Measurements from ENCODE around the gene PFKP.

PFKP gene

DNA sequence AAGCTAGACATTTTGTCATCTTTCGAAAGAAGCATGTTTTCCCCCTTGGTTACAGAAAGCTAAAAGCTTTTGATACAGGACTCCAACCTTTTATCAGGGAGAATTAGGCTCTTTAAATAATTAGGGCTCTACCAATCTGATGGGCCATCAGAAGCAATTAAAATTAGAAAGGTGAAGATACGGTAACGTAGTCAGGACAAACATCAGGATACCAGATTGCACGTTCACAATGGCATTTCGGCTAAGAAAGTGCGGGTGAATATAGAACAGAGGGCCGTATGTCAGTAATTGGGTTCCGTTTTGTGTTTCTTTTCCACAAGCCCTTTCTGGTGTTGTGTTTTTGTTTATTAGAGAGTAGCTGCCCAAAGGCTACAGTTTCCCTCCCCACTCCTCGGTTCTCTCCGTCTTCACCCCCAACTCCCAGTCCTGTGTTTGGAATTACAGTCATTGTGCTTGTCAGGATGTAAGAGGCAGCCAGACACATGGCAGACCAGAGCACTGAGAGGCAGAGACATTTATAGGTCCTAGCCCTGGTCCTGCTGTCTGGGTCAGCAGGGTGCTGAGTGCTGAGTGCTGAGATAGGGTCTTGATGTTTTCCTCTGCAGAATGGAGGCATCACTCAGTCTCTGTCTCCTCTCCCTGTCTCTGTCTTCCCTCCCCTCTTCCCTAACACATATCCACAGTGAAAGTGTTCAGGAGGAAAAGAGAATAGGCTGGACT is 5.5 kb downstream of the PFKP start:
- no peak for DNase-seq

GRCh38 chr10:3074145-3074665 is 6.9 kb downstream of the PFKP start:
- no peak for DNase-seq

DNA sequence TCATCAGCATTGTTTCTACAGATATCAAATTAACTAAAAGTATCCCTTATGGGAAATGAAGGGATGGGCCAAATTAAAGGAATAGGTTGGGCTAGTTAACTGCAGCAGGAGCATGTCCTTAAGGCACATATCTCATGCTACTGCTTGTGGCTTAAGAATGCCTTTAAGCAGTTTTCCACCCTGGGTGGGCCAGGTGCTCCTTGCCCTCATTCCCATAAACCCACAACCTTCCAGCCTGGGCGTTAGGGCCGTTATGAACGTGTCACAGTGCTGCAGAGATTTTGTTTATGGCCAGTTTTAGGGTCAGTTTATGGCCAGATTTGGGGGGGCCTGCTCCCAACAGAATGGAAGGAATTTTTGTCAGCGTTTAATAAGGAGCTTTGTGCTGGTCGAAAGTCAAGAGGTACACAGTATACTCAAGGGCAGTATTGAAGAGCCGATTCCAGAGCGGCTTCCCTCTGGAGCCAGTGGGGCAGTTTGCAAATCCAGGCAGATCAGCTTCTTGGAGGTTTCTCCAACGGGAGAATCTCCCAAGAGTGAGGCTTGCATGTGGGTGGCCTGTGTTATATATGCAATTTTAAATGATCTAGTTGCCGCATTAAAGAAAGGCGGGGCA is 7.7 kb downstream of the PFKP start:
- DNase-seq = no peak

DNA sequence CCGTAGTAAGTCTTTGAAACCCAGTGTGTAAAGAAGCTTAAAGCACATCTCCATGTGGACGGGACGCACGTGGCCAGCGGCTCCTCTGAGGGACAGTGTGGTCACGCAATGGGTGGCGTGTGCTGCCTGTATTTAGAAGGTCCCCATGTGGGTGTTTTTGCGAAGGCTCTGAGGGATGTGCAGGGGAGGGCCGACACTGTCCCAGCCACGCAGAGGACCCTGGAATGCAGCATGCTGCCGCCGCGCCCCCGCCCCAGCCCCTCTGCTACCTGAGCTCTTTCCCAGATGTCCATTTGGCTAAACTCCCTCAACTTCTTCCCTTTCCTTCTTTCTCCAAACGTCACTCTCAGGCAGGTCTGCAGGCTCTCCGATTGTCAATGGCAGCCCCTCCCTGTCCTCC is 8.8 kb downstream of the PFKP start:
- no peak for DNase-seq

GRCh38 chr10:3077509-3077908 is 10.2 kb downstream of the PFKP start:
- DNase-seq = no peak

DNA sequence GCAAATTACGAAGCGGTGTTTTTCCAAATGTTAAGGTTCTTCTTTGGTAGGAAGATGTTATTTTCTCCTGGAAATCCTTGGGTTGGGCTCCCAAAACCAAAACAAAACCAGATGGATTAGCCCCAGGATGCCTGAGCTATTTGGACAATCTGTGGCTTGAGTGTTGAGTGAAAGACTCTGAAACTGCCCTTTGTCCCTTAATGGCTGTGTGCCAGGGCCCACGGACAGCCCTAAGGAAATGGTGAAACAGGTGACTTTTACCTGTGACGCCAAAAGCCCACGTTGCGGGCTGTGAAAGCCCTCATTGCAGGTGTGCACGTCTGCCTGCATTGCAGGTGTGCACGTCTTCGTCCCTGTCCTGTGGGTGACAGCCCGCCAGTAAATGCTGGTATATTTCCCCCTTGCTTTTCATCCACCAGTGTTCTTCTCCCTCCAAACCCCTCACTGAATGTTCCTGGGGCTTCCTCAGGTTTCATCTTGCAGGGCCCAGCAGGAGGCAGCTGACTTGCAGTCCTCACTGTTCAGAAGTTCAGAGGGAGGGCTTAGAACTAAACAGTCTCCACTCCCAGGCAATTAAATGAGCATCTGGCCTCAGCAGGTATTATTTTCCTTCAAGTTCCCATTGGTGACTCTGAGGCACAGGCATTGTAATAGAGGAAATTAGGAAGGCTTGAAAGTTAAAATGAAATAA is 10.7 kb downstream of the PFKP start:
- no peak for DNase-seq

DNA sequence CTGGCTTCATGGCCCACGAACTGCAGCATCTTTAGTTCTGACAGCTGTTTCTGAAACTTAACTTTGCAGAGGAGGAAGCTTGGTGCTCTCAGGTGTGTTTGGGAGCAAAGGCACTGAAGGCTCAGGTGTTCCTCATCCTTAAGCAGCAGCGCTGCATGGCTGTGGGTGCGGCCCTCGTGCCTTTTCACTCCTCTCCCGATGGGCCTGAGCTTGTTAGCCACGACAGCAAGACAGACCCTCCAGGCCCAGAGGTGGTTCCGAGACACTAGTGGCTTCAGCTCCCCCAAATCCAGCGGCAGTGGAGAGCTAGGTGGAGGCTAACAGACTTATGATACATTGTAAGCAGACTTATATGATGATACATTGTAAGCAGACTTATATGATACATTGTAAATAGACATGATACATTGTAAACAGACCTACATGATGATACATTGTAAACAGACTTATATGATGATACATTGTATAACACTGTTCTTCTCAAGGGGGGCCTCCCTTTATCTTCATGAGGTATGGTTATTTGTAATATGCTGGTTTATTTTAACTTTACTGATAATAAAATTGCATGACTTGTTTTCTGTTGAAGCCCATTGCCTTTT is 14.1 kb downstream of the PFKP start:
- DNase-seq = no peak

DNA sequence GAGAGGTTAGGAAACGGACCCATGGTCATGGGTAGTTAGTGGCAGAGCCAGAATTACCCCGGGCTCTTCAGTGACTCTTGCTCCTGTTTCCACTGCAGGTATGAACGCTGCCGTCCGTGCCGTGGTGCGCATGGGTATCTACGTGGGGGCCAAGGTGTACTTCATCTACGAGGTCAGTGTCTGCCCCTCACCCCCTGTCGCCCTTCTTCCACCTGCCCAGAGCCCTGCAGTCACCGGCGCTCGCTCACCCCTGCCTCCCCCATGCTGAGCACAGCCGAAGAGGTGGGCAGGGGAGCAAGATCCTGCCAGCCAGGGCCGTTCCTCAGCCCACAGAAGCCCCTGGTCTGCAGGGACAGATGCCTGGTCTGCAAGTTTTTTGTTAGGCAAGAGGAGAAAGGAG is 14.9 kb downstream of the PFKP start:
- DNase-seq = no peak

- no peak for DNase-seq
Observed at GRCh38 chr10:3085785-3086567, 18.6 kb downstream of the PFKP start.

DNA sequence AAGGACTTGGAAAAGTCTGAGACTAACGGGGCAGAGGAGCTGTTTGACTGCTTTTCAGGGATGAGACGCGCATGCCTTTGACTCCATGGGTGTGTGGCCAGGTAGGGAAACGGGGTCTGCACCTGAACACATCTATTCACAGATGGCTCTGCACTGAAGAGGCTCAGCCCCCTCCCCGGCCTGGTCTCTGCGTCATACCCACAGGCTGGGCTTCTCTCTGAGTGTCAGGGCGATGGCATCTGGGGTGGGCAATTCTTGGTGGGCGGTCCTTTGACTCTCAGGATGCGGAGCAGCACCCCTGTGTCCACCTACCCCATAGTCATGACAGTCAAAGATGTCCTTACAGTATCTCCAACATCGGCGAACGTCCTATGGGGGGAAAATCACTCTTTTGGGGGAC is 23.0 kb downstream of the PFKP start:
- DNase-seq = no peak

GRCh38 chr10:3090914-3091787 is 23.8 kb downstream of the PFKP start:
- DNase-seq = no peak

- DNase-seq = no peak
Observed at GRCh38 chr10:3091921-3092320, 24.6 kb downstream of the PFKP start.

GRCh38 chr10:3093996-3094395 is 26.6 kb downstream of the PFKP start:
- no peak for DNase-seq

DNA sequence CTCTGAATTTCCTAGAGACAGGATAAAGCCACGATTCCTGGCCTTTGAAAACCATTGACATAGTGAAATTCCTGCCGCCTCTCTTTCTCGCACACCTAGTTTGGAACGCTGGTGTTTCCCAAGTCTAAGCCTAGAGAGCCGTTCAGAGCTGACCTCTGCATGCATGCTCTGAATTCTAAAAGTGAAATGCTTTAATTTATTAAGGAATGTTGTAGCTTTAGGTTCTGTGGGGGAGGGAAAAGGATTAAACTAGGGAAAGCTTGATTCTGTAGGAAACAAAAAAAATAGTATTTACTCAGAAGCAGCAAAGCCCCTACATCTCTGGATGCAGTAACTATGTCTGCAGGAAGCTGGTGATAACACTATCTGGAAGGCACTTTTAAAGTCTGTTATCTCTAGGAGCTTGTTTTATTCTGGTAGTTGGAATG is 27.3 kb downstream of the PFKP start:
- DNase-seq = no peak

- DNase-seq = peak; percentile 47
Observed at GRCh38 chr10:3095373-3096139, 28.2 kb downstream of the PFKP start.

DNA sequence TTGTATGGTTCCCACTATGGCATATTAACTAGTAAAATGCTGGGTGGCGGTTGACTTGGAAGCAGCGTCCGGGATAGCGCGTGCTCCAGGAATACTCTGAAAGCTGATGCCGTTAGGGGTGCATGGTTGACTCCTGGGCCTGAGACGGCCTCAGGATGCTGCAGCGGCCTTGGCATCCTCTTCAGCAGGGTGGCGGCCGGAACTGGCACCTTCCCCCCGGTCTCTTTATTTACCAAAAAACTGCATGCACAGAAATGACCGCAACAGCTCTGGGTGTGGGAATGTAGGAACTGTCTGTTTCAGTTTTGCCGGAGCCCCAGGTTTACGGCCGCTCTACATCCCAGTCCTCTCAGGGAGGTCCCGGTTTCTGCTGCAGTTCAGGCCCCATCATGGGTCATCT is 28.8 kb downstream of the PFKP start:
- DNase-seq = no peak

DNA sequence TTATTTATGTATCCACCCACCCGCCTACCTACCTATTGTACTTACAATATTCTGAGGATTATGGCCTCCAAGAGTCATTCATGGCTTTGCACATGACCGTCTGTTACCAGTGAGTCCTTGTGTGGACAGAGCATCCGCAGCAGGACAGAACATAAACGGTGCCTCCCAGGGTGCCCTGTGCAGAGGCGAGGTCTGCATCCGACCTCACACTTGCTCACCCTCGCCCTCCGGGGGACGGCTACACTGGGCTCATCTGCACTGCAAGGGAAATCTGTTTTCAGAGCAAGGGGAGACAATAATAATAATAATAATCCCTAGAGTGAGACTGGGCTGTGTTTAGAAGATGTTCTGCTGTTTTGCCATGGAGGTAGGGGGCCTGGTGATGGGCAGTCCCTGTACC is 29.8 kb downstream of the PFKP start:
- no peak for DNase-seq

- no peak for DNase-seq
Observed at GRCh38 chr10:3098689-3099088, 31.3 kb downstream of the PFKP start.

- no peak for DNase-seq
Observed at GRCh38 chr10:3099291-3100092, 32.1 kb downstream of the PFKP start.
